NB4 (cell line): ENCODE results near the gene CIT.

Experiments used
- MYC ChIP-seq: IDR thresholded peaks from 2 replicates; pipeline ENCODE4 v1.6.1; 2011; ENCODE audit warnings: low read depth, low read length
- POLR2A ChIP-seq: IDR thresholded peaks from 2 replicates; pipeline ENCODE4 v1.6.1; 2011; ENCODE audit warnings: mild to moderate bottlenecking; ENCODE audit not compliant: insufficient read length; ENCODE audit errors: extremely low read depth
- TF ChIP-seq, protein P1 (sequence below): IDR thresholded peaks from one replicate; pipeline ENCODE4 v1.5.1; 2012; ENCODE audit warnings: low read depth, low read length
- TF ChIP-seq, protein P2 (sequence below): IDR thresholded peaks from 2 replicates; pipeline ENCODE4 v1.6.1; 2011; ENCODE audit warnings: low read depth, low read length

DNA sequence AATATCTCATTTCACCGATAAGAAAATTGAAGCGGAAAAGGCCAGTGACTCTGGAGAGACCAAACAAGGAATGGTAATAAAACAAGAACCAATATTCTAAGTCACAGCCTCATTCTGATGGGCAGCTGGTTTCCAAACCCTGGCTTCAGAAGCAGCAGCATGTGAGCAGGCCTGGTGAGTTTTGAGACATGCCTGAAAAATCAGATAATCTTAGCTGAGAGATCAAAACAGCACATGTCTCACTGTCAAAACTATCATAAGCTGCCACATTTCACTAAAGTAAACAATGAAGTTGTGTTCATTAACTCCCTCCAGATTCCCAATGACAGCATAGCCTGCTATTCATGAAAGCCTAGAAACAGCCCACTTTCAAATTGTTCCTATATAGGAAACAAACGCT, 36.5 kb downstream of the CIT start:
- TF ChIP-seq, protein P1, sequence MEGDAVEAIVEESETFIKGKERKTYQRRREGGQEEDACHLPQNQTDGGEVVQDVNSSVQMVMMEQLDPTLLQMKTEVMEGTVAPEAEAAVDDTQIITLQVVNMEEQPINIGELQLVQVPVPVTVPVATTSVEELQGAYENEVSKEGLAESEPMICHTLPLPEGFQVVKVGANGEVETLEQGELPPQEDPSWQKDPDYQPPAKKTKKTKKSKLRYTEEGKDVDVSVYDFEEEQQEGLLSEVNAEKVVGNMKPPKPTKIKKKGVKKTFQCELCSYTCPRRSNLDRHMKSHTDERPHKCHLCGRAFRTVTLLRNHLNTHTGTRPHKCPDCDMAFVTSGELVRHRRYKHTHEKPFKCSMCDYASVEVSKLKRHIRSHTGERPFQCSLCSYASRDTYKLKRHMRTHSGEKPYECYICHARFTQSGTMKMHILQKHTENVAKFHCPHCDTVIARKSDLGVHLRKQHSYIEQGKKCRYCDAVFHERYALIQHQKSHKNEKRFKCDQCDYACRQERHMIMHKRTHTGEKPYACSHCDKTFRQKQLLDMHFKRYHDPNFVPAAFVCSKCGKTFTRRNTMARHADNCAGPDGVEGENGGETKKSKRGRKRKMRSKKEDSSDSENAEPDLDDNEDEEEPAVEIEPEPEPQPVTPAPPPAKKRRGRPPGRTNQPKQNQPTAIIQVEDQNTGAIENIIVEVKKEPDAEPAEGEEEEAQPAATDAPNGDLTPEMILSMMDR = no peak
- no peak for TF ChIP-seq POLR2A
- TF ChIP-seq, protein P2, sequence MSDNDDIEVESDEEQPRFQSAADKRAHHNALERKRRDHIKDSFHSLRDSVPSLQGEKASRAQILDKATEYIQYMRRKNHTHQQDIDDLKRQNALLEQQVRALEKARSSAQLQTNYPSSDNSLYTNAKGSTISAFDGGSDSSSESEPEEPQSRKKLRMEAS = no peak
- TF ChIP-seq MYC = no peak
